Activated CD8-positive, alpha-beta memory T cell treated with anti-CD3 and anti-CD28 coated beads, Interleukin-2, amount 50 U/mL, for 48 hours (primary cell): ENCODE measurements around the gene BAD.

Experiments
- DNase-seq: peaks from one replicate; pipeline ENCODE4 v3.0.0-alpha.2; 2020

Gene BAD

GRCh38 chr11:64243236-64243854, 41.1 kb downstream of the BAD start:
- no peak for DNase-seq

- DNase-seq, result no peak
These were observed 42.7 kb downstream of the BAD start for GRCh38 chr11:64241491-64242374.

GRCh38 chr11:64241241-64241490, 43.3 kb downstream of the BAD start:
- DNase-seq, result peak; percentile 100

GRCh38 chr11:64240435-64241240, 43.8 kb downstream of the BAD start, which contains the start of gene FKBP2:
TSS of gene FKBP2 (plus strand) at chr11:64241095. CDS start at chr11:64242388, 1,293 bp downstream.
- peak; percentile 99 for DNase-seq

GRCh38 chr11:64239662-64240434, 44.6 kb downstream of the BAD start:
- no peak for DNase-seq

GRCh38 chr11:64238999-64239398, 45.5 kb downstream of the BAD start:
- no peak for DNase-seq

- DNase-seq, result no peak
These were observed 46.4 kb downstream of the BAD start for GRCh38 chr11:64238076-64238475.

GRCh38 chr11:64237484-64237951, 46.9 kb downstream of the BAD start:
- no peak for DNase-seq

- DNase-seq, result no peak
These were observed 48.9 kb downstream of the BAD start for GRCh38 chr11:64235437-64236161.

GRCh38 chr11:64234647-64235379, 49.7 kb downstream of the BAD start:
- DNase-seq, result peak; percentile 74

- DNase-seq, result peak; percentile 82
These were observed 50.4 kb downstream of the BAD start, which contains the start of gene VEGFB for GRCh38 chr11:64233913-64234586. TSS of gene VEGFB (plus strand) at chr11:64234584. CDS start at chr11:64234834, 250 bp downstream.

- DNase-seq, result no peak
These were observed 51.5 kb downstream of the BAD start for GRCh38 chr11:64232967-64233315.

- no peak for DNase-seq
These were observed 52.1 kb downstream of the BAD start for GRCh38 chr11:64232182-64232966.

- DNase-seq, result no peak
These were observed 52.9 kb downstream of the BAD start for GRCh38 chr11:64231546-64231945.

GRCh38 chr11:64230985-64231365, 53.5 kb downstream of the BAD start:
- DNase-seq, result no peak

GRCh38 chr11:64230171-64230984, 54.1 kb downstream of the BAD start, which contains the start of gene DNAJC4:
TSS of gene DNAJC4 (plus strand) at chr11:64230548. CDS start at chr11:64230855, 307 bp downstream.
- peak; percentile 93 for DNase-seq

GRCh38 chr11:64229744-64230170, 54.7 kb downstream of the BAD start:
- no peak for DNase-seq

- no peak for DNase-seq
These were observed 55.2 kb downstream of the BAD start for GRCh38 chr11:64229090-64229743.
